ENCODE measurements around the gene IL10RB. TPM values are rescaled to one million over a fixed set of nuclear protein-coding genes. Genes with fewer than 3 reads are reported as not detected.

IL10RB gene
- total and polyA plus RNA-seq, 2 of the 4 experiments (the other 2 are of a cell fraction) = 20.1 to 45.2 TPM

- peaks cover 7% of the 10 kb centered on the region for H3K4me1 ChIP-seq (ENCODE audit: control insufficient read depth, insufficient read depth, low read length)
- H2AFZ ChIP-seq (replicated peaks; ENCODE audit: low read length, poor library complexity) = peak overlapping the region; percentile 78
- no peaks in the 10 kb centered on the region; a peak in 1 of 4 replicates for H3K79me1 ChIP-seq (ENCODE audit: low read depth in 1 of 2, low read length in 2 of 2)
- no peak overlapping the region for H3K27ac ChIP-seq (ENCODE audit: insufficient read depth, low read length)
- H4K20me1 ChIP-seq (ENCODE audit: insufficient read depth, low read length) = no peaks in the 10 kb centered on the region; the same call in 1 of the 2 replicates
- H3K56ac ChIP-seq (ENCODE audit: extremely low read depth, insufficient read depth, low read length) = no peak overlapping the region
- TF ChIP-seq MAZ (IDR thresholded peaks at IDR 0.05; ENCODE audit: borderline replicate concordance, low read depth, low read length) (peak; percentile 36; the same call in 1 of the 2 replicates), RAD21 (IDR thresholded peaks at IDR 0.05; ENCODE audit: low read length) (no peak)
- ATAC-seq (ENCODE audit: low read depth) (peak; percentile 50), DNase-seq (peak; percentile 47)
- H2BK15ac ChIP-seq (ENCODE audit: low read depth, low read length) = peak overlapping the region; percentile 21; the same call in 1 of the 3 replicates
- no peak overlapping the region for H3K4me3 ChIP-seq (ENCODE audit: insufficient read depth, low read depth, low read length)
- peak overlapping the region; percentile 20; the same call in 1 of the 2 replicates for H2AK5ac ChIP-seq (ENCODE audit: low read depth, low read length)
- H2BK20ac ChIP-seq (ENCODE audit: low read depth, low read length) = no peak overlapping the region
- H3K9ac ChIP-seq (ENCODE audit: low read depth, low read length) = no peak overlapping the region
- H3K4ac ChIP-seq (ENCODE audit: low read depth, low read length) = peak overlapping the region; percentile 19; the same call in 1 of the 2 replicates
- H3K18ac ChIP-seq (ENCODE audit: low read depth, low read length) = no peak overlapping the region
- H3K9me1 ChIP-seq (ENCODE audit: insufficient read depth, low read length) = peaks cover 17% of the 10 kb centered on the region; the same call in 1 of the 2 replicates
- no peaks in the 10 kb centered on the region for H3K27me3 ChIP-seq (ENCODE audit: control insufficient read depth, insufficient read depth, low read length)
- H2BK120ac ChIP-seq (ENCODE audit: low read depth, low read length) = peak overlapping the region; percentile 46
- dilution Hi-C loops (cut with HindIII; ENCODE audit: low sequenced_read_pairs, unreplicated experiment) = no loop called here
- peak overlapping the region; percentile 85 for H3K14ac ChIP-seq (replicated peaks; ENCODE audit: low read depth, low read length)
- peak overlapping the region; percentile 35; the same call in 1 of the 2 replicates for H4K91ac ChIP-seq (ENCODE audit: insufficient read depth, low read depth, low read length)
- no peaks in the 10 kb centered on the region for H3K9me3 ChIP-seq (ENCODE audit: control insufficient read depth, insufficient read depth, low read length)
- H2BK5ac ChIP-seq (ENCODE audit: low read depth, low read length, poor library complexity, severe bottlenecking) = no peak overlapping the region
- H4K5ac ChIP-seq (ENCODE audit: low read depth, low read length) = no peak overlapping the region
- peak overlapping the region in 1 of 2 experiments; percentile 56; a peak in 1 of 4 replicates for H4K8ac ChIP-seq (ENCODE audit: low read depth in 2 of 2, low read length in 2 of 2)
- in situ Hi-C loops (cut with MboI; ENCODE audit: low sequenced_read_pairs) = no loop called here
- H3K36me3 ChIP-seq (ENCODE audit: control insufficient read depth, insufficient read depth, low read length) = peaks cover 24% of the 10 kb centered on the region
- intact Hi-C loops (cut with micrococcal nuclease) = no loop called here
- H2AK9ac ChIP-seq (replicated peaks; ENCODE audit: low read depth, low read length, poor library complexity) = peak overlapping the region; percentile 63
- ChIA-PET CTCF (interaction anchor here (0.6 to 0.7 kb wide), 2 partner anchors 36 to 303 kb away, joined by 3 to 4 read pairs; partner anchors contain the start of gene IFNAR1), POLR2A (ENCODE audit: unreplicated experiment) (no interaction called here)
- BruUV-seq (replicated peaks) = no TSS peak
- H3K4me2 ChIP-seq (ENCODE audit: low read depth, low read length) = no peak overlapping the region
- WGBS, 2 experiments (ENCODE audit: extremely low coverage in 2 of 2, insufficient read length in 1 of 2) = 100% methylated on average over 1 of the region's 11 CpGs; no CpG with 5 or more reads in 1 of the 2 experiments
- H3K23ac ChIP-seq (ENCODE audit: low read depth, low read length) = 0 out of 2 replicates have a peak overlapping the region, but pooled peaks have one; percentile 3
Observed at GRCh38 chr21:33289199-33289819, 23.1 kb downstream of the IL10RB start.

Data from IMR-90 (cell line).